ENCODE measurements around the gene DOCK4. TPM values are rescaled to one million over a fixed set of nuclear protein-coding genes. Genes with fewer than 3 reads are reported as not detected.

Gene DOCK4
- polyA plus RNA-seq, 2 of the 4 experiments (the other 2 are of a cell fraction) = 13.7 to 15.7 TPM

GRCh38 chr7:112110175-112110574 lies 96.0 kb downstream of the DOCK4 start:
- TF ChIP-seq FOSL2 (IDR thresholded peaks at IDR 0.05) = no peak
- no peak for TF ChIP-seq FOSL2 (CRISPR knock-in tag; IDR thresholded peaks at IDR 0.05)
- no peak for TF ChIP-seq RCOR1 (IDR thresholded peaks at IDR 0.05; ENCODE audit: low read depth, low read length)
- no peak for TF ChIP-seq CEBPB (IDR thresholded peaks at IDR 0.05)
- TF ChIP-seq FOXS1 (CRISPR knock-in tag; IDR thresholded peaks at IDR 0.05) = no peak
- TF ChIP-seq SREBF2 (IDR thresholded peaks at IDR 0.05) = no peak
- TF ChIP-seq NPAS2 (CRISPR knock-in tag; IDR thresholded peaks at IDR 0.05; ENCODE audit: borderline replicate concordance) = no peak
- TF ChIP-seq EHF (CRISPR knock-in tag; IDR thresholded peaks at IDR 0.05) = no peak
- TF ChIP-seq GATA3 (IDR thresholded peaks at IDR 0.05; ENCODE audit: borderline replicate concordance) = no peak
- TF ChIP-seq E2F6 (IDR thresholded peaks at IDR 0.05; ENCODE audit: borderline replicate concordance, low read depth) = no peak
- DNase-seq (ENCODE audit: low read depth in 1 of 2, low spot score in 1 of 2) (no peak), ATAC-seq (no peak), FAIRE-seq (no peak)
- WGBS (ENCODE audit: missing lambda C conversion rate) = 80% methylated on average over 2 of the region's 2 CpGs
- Histone ChIP-seq H3K4me1 (no peaks in the 10 kb centered on the region), H3K4me2 (no peak overlapping the region), H3K27ac (no peak overlapping the region), H3K4me3 (no peak overlapping the region), H3K9me3 (no peaks in the 10 kb centered on the region)
- ChIA-PET CTCF (interaction anchor here (0.9 kb wide), 1 partner anchor 13 kb away, joined by 5 read pairs; no protein-coding TSS in a partner anchor), POLR2A (no interaction called here)

- ATAC-seq = no peak
- no peak overlapping the region for H3K27ac ChIP-seq
- TF ChIP-seq FOXS1 (CRISPR knock-in tag; IDR thresholded peaks at IDR 0.05) (no peak), RAD21 (conservative IDR thresholded peaks at IDR 0.05 in 1 of 2, IDR thresholded peaks at IDR 0.05 in 1 of 2) (no peak), RFX5 (IDR thresholded peaks at IDR 0.05) (no peak), MAX (IDR thresholded peaks at IDR 0.05) (no peak), TFCP2L1 (CRISPR knock-in tag; IDR thresholded peaks at IDR 0.05) (no peak), BHLHE40 (IDR thresholded peaks at IDR 0.05; ENCODE audit: low read depth, low read length) (no peak), JUNB (IDR thresholded peaks at IDR 0.05) (no peak), NPAS2 (CRISPR knock-in tag; IDR thresholded peaks at IDR 0.05; ENCODE audit: borderline replicate concordance) (no peak), PHF8 (IDR thresholded peaks at IDR 0.05; ENCODE audit: borderline replicate concordance, low read depth) (no peak), HMGXB4 (CRISPR knock-in tag; IDR thresholded peaks at IDR 0.05; ENCODE audit: borderline replicate concordance) (no peak), REST (IDR thresholded peaks at IDR 0.05) (no peak), ZNF302 (CRISPR knock-in tag; IDR thresholded peaks at IDR 0.05) (no peak), CTCF (IDR thresholded peaks at IDR 0.05) (no peak), ZFP36 (IDR thresholded peaks at IDR 0.05; ENCODE audit: borderline replicate concordance, partially characterized antibody) (no peak), CBX8 (IDR thresholded peaks at IDR 0.05) (no peak), NR3C1 (IDR thresholded peaks at IDR 0.05) (no peak), ELK1 (IDR thresholded peaks at IDR 0.05; ENCODE audit: low read depth, low read length) (no peak), MYC (IDR thresholded peaks at IDR 0.05; ENCODE audit: borderline replicate concordance, low read length) (no peak)
- no peaks in the 10 kb centered on the region for H3K9me3 ChIP-seq
- no peak for FAIRE-seq
- DNase-seq (ENCODE audit: low read depth in 1 of 2, low spot score in 1 of 2) = no peak
- no peak overlapping the region for H3K4me2 ChIP-seq
- ChIA-PET CTCF (no interaction called here), POLR2A (no interaction called here)
- peaks cover 4% of the 10 kb centered on the region; the same call in 1 of the 3 replicates for H3K4me1 ChIP-seq
- no peak overlapping the region for H3K4me3 ChIP-seq
- 79% methylated on average over 2 of the region's 2 CpGs for WGBS (ENCODE audit: missing lambda C conversion rate)
Measured at GRCh38 chr7:112108981-112109380, 97.2 kb downstream of the DOCK4 start.
